NOMO-1 (cell line): ENCODE measurements around the gene FGF19.

Experiments
- DNase-seq, 2 experiments: peaks; one replicate each; lab custom pipeline; 2025; ENCODE audit not compliant: unreplicated experiment in 2 of 2; lab: John Stamatoyannopoulos, UW

The FGF19 gene

GRCh38 chr11:69718912-69719311 lies 15.1 kb upstream of the FGF19 start:
- no peak for DNase-seq

- peak in 1 of 2 experiments; percentile 8 for DNase-seq
These were observed 14.3 kb upstream of the FGF19 start for GRCh38 chr11:69718147-69718546.

- DNase-seq: no peak
These were observed 13.3 kb upstream of the FGF19 start for GRCh38 chr11:69716891-69717747.

- DNase-seq: no peak
These were observed 12.3 kb upstream of the FGF19 start for GRCh38 chr11:69716099-69716498.

- DNase-seq: no peak
These were observed 11.6 kb upstream of the FGF19 start for GRCh38 chr11:69715446-69715845.

- DNase-seq: peak; percentile 37 to 66
These were observed 8.3 kb upstream of the FGF19 start for GRCh38 chr11:69711822-69712801.

GRCh38 chr11:69708736-69709401 lies 5.0 kb upstream of the FGF19 start:
- no peak for DNase-seq

GRCh38 chr11:69707176-69707575 lies 3.4 kb upstream of the FGF19 start:
- DNase-seq: peak; percentile 36 to 48

GRCh38 chr11:69705901-69706787 lies 2.3 kb upstream of the FGF19 start:
- no peak for DNase-seq

- peak; percentile 39 to 62 for DNase-seq
These were observed 1.6 kb upstream of the FGF19 start for GRCh38 chr11:69705351-69705811.

GRCh38 chr11:69704508-69705253 lies 859 bp upstream of the FGF19 start:
- peak; percentile 3 to 17 for DNase-seq

- DNase-seq: no peak
These were observed 412 bp downstream of the FGF19 start for GRCh38 chr11:69703453-69703767.

- no peak for DNase-seq
These were observed 911 bp downstream of the FGF19 start for GRCh38 chr11:69702769-69703452.

GRCh38 chr11:69702239-69702691 lies 1.6 kb downstream of the FGF19 start:
- no peak for DNase-seq

- DNase-seq: no peak
These were observed 3.3 kb downstream of the FGF19 start for GRCh38 chr11:69700278-69701140.

- DNase-seq: no peak
These were observed 4.6 kb downstream of the FGF19 start for GRCh38 chr11:69699213-69699612.

- DNase-seq: no peak
These were observed 5.5 kb downstream of the FGF19 start for GRCh38 chr11:69698362-69698761.

GRCh38 chr11:69697861-69698260 lies 6.0 kb downstream of the FGF19 start:
- no peak for DNase-seq
